Tibial nerve (tissue), 4 donors: ENCODE measurements around the gene EML1.

Experiments
- EP300 ChIP-seq, 2 donors: sonication (generic); formaldehyde crosslinking; IDR thresholded peaks; one replicate each; pipeline ENCODE4 v1.6.1; 2017; ENCODE audit warnings: antibody characterized with exemption in 2 of 2, mild to moderate bottlenecking in 1 of 2
- POLR2A ChIP-seq, 2 donors: fragments of 450-650 bp; IDR thresholded peaks; one replicate each; pipeline ENCODE4 v1.6.1; 2017; ENCODE audit warnings: antibody characterized with exemption in 2 of 2, mild to moderate bottlenecking in 2 of 2, moderate library complexity in 2 of 2
- TF ChIP-seq, protein P1 (sequence below), 5 experiments: fragments of 200-600 bp in 3 of 5; fragments of 450-650 bp in 2 of 5; sonication (generic) in 3 of 5; IDR thresholded peaks; one replicate each; pipeline ENCODE4 v1.5.1; 2016 to 2019; ENCODE audit warnings: antibody characterized with exemption in 5 of 5, mild to moderate bottlenecking in 3 of 5, moderate library complexity in 2 of 5

DNA sequence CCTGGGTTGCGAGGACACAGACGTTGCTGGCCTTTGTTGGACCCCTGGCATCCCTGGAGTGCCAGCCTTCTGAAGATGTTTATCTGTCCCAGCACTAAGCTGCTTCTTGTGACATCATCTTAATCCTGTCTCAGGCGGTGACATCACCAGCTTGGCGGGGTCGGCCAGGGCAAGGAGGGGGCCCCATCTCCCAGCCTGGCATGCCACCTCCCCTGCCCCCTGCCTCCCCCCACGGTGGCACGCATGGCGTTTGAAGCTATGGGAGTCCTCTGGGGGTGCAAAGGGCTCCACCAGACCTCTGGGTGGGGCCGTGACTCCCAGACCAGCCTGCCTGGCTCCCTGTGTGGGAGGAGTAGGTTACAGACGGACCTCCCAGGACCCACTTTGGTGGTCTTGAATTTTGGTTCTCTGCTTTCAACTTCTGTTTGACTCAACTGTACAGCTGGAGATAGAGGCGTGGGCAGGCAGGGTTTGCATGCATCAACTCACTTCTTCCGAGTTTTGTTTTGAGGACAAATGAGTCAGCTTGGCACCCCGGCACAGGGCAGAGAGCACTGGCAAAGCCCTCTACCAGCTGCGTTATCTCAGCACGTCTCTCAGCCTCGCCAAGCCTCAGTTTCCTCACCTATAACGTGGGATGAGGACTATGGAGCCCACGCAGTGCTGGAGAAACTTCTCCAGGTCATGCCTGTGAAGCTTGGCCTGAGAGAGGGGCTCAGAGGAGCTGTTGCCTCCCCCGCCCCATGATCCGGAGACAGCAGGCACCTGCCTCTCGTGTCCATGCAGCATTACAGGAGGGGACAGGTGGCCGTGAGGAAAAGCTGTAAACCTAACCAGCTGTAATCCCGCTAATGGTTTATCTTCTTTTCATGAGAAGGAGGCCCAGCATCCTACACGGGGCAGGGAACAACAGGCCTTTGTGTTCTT lies 38.8 kb upstream of the EML1 start:
- TF ChIP-seq, protein P1, sequence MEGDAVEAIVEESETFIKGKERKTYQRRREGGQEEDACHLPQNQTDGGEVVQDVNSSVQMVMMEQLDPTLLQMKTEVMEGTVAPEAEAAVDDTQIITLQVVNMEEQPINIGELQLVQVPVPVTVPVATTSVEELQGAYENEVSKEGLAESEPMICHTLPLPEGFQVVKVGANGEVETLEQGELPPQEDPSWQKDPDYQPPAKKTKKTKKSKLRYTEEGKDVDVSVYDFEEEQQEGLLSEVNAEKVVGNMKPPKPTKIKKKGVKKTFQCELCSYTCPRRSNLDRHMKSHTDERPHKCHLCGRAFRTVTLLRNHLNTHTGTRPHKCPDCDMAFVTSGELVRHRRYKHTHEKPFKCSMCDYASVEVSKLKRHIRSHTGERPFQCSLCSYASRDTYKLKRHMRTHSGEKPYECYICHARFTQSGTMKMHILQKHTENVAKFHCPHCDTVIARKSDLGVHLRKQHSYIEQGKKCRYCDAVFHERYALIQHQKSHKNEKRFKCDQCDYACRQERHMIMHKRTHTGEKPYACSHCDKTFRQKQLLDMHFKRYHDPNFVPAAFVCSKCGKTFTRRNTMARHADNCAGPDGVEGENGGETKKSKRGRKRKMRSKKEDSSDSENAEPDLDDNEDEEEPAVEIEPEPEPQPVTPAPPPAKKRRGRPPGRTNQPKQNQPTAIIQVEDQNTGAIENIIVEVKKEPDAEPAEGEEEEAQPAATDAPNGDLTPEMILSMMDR (IDR thresholded peaks at IDR 0.05) = no peak
- no peak for TF ChIP-seq POLR2A (IDR thresholded peaks at IDR 0.05)
- TF ChIP-seq EP300 (IDR thresholded peaks at IDR 0.05) = no peak
